ENCODE data around the gene ROBO1. TPM values are rescaled to one million over a fixed set of nuclear protein-coding genes. Genes with fewer than 3 reads are reported as not detected.

Gene ROBO1
- total RNA-seq, 1 donor = 69.8 TPM

DNA sequence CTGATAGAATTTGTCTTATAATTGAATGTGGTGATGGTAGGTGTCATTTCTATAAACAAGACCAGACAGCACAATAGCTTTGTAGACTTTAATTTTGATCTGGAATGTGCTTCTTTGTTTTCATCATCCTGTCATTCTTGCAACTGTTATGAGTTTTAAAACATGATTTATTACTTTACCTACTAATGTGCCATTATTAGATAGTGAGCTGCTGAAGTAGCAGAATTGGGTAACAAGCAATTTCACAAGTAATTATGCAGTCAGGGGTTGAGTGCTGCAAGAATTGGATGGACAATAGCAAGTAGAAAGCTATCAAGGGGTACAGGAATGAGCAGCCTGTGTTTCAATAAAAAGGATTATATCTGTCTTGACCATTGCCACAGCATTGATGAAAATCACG lies 975.6 kb downstream of the ROBO1 start:
- no peak overlapping the region for H2AFZ ChIP-seq (ENCODE audit: low read length)
- H3K36me3 ChIP-seq (ENCODE audit: insufficient read depth, low read length) = no peaks in the 10 kb centered on the region
- no peak for DNase-seq (ENCODE audit: insufficient read length, low spot score, missing footprints)
- no peaks in the 10 kb centered on the region for H3K9me3 ChIP-seq (ENCODE audit: low read depth, low read length)
- H3K4me1 ChIP-seq (ENCODE audit: insufficient read depth, low read length) = no peaks in the 10 kb centered on the region
- TF ChIP-seq, protein P1, sequence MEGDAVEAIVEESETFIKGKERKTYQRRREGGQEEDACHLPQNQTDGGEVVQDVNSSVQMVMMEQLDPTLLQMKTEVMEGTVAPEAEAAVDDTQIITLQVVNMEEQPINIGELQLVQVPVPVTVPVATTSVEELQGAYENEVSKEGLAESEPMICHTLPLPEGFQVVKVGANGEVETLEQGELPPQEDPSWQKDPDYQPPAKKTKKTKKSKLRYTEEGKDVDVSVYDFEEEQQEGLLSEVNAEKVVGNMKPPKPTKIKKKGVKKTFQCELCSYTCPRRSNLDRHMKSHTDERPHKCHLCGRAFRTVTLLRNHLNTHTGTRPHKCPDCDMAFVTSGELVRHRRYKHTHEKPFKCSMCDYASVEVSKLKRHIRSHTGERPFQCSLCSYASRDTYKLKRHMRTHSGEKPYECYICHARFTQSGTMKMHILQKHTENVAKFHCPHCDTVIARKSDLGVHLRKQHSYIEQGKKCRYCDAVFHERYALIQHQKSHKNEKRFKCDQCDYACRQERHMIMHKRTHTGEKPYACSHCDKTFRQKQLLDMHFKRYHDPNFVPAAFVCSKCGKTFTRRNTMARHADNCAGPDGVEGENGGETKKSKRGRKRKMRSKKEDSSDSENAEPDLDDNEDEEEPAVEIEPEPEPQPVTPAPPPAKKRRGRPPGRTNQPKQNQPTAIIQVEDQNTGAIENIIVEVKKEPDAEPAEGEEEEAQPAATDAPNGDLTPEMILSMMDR (IDR thresholded peaks at IDR 0.05; ENCODE audit: extremely low read depth, low read depth, low read length) = no peak
- H3K27me3 ChIP-seq (ENCODE audit: insufficient read depth, low read length) = no peaks in the 10 kb centered on the region
- no peak overlapping the region for H3K4me2 ChIP-seq (ENCODE audit: insufficient read depth, low read length)
- H4K20me1 ChIP-seq (ENCODE audit: insufficient read depth, low read length) = peaks cover 6% of the 10 kb centered on the region
- no peak overlapping the region for H3K27ac ChIP-seq (ENCODE audit: low read depth, low read length)
- no peaks in the 10 kb centered on the region for H3K79me2 ChIP-seq (ENCODE audit: insufficient read depth, low read length)
- no peak overlapping the region for H3K4me3 ChIP-seq (ENCODE audit: insufficient read depth, low read length)

DNA sequence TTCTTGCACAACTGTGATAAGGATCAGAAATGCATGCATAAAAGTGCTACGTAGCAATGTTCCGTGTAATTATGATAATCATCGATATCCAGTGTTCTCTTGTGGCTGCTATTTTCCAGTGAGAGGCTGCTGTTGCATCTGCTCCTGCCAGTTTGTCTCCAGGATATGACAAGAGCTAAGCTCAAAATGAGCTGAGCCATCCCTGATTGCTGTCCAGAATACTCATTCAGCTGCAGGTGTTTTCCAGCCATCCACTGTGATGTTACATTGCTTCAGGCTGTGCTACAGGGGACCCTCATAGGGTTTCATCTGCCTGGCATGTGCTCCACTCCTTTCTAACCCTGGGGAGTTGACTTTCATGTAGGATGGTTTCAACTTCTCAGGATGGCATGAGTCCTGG lies 976.0 kb downstream of the ROBO1 start:
- H3K4me3 ChIP-seq (ENCODE audit: insufficient read depth, low read length) = no peak overlapping the region
- no peaks in the 10 kb centered on the region for H3K4me1 ChIP-seq (ENCODE audit: insufficient read depth, low read length)
- no peak overlapping the region for H3K4me2 ChIP-seq (ENCODE audit: insufficient read depth, low read length)
- no peaks in the 10 kb centered on the region for H3K79me2 ChIP-seq (ENCODE audit: insufficient read depth, low read length)
- TF ChIP-seq, protein P1 (IDR thresholded peaks at IDR 0.05; ENCODE audit: extremely low read depth, low read depth, low read length) = no peak
- DNase-seq (ENCODE audit: insufficient read length, low spot score, missing footprints) = no peak
- no peak overlapping the region for H2AFZ ChIP-seq (ENCODE audit: low read length)
- no peaks in the 10 kb centered on the region for H3K9me3 ChIP-seq (ENCODE audit: low read depth, low read length)
- H3K36me3 ChIP-seq (ENCODE audit: insufficient read depth, low read length) = no peaks in the 10 kb centered on the region
- no peaks in the 10 kb centered on the region for H3K27me3 ChIP-seq (ENCODE audit: insufficient read depth, low read length)
- peaks cover 6% of the 10 kb centered on the region for H4K20me1 ChIP-seq (ENCODE audit: insufficient read depth, low read length)
- no peak overlapping the region for H3K27ac ChIP-seq (ENCODE audit: low read depth, low read length)

DNA sequence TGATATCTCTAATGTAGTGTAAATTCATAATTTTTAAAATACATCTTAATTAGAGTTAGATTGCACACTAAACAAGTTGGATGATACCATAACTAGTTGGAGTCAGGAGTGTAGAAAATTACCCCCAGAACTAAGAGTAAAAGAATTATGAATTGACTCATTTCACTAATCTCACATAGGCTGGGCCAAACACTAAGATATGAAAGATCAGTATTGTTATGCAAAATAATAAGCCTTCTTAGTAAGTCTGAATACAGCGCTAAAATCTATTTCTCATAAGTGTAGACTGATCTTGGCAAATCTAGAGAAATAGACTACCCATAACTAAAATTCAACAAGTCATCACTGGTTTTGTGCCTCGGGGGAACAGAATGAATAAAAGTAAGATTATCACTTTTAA lies 979.0 kb downstream of the ROBO1 start:
- no peaks in the 10 kb centered on the region for H3K79me2 ChIP-seq (ENCODE audit: insufficient read depth, low read length)
- H3K4me2 ChIP-seq (ENCODE audit: insufficient read depth, low read length) = no peak overlapping the region
- H4K20me1 ChIP-seq (ENCODE audit: insufficient read depth, low read length) = peaks cover 10% of the 10 kb centered on the region
- TF ChIP-seq, protein P1 (IDR thresholded peaks at IDR 0.05; ENCODE audit: extremely low read depth, low read depth, low read length) = no peak
- no peaks in the 10 kb centered on the region for H3K36me3 ChIP-seq (ENCODE audit: insufficient read depth, low read length)
- H3K4me3 ChIP-seq (ENCODE audit: insufficient read depth, low read length) = no peak overlapping the region
- H3K27ac ChIP-seq (ENCODE audit: low read depth, low read length) = no peak overlapping the region
- no peaks in the 10 kb centered on the region for H3K9me3 ChIP-seq (ENCODE audit: low read depth, low read length)
- DNase-seq (ENCODE audit: insufficient read length, low spot score, missing footprints) = no peak
- no peaks in the 10 kb centered on the region for H3K4me1 ChIP-seq (ENCODE audit: insufficient read depth, low read length)
- no peaks in the 10 kb centered on the region for H3K27me3 ChIP-seq (ENCODE audit: insufficient read depth, low read length)
- no peak overlapping the region for H2AFZ ChIP-seq (ENCODE audit: low read length)

DNA sequence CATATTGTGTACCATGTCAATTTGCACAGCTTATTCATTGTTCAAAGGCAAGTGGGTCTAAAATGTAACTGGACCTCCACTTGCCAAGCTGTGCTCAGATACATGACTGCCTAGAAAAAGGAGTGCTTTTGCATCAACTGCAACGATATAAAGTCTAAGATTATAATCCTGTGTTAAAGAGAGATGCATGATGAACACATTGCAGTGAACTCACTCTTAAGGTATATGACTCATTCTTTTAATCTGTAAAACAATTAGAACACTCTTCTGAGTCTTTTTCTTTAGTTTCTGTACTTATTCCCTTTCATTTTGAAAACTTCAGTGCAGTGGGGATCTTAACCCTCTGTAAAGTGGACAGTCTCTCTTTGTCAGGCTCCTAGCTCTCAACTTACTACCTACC lies 982.8 kb downstream of the ROBO1 start:
- Histone ChIP-seq H3K27me3 (ENCODE audit: insufficient read depth, low read length) (no peaks in the 10 kb centered on the region), H3K36me3 (ENCODE audit: insufficient read depth, low read length) (no peaks in the 10 kb centered on the region), H3K4me3 (ENCODE audit: insufficient read depth, low read length) (no peak overlapping the region), H3K4me1 (ENCODE audit: insufficient read depth, low read length) (no peaks in the 10 kb centered on the region), H2AFZ (ENCODE audit: low read length) (no peak overlapping the region), H3K9me3 (ENCODE audit: low read depth, low read length) (no peaks in the 10 kb centered on the region), H3K4me2 (ENCODE audit: insufficient read depth, low read length) (no peak overlapping the region), H3K79me2 (ENCODE audit: insufficient read depth, low read length) (no peaks in the 10 kb centered on the region), H3K27ac (ENCODE audit: low read depth, low read length) (no peak overlapping the region), H4K20me1 (ENCODE audit: insufficient read depth, low read length) (peaks cover 6% of the 10 kb centered on the region)
- no peak for DNase-seq (ENCODE audit: insufficient read length, low spot score, missing footprints)
- TF ChIP-seq, protein P1 (IDR thresholded peaks at IDR 0.05; ENCODE audit: extremely low read depth, low read depth, low read length) = no peak
